ENCODE results near the gene UCK1. TPM values are rescaled to one million over a fixed set of nuclear protein-coding genes. Genes with fewer than 3 reads are reported as not detected.
A peak's percentile ranks its signal among the peaks of the same experiment; 100 is the strongest.
"Not testable (repeated sequence)": the region's sequence is repeated elsewhere in the genome, so short reads cannot be mapped to it uniquely, and the experiment has no call there.

UCK1 gene
- total RNA-seq, 1 donor from 2014 or later, result 24.6 TPM

DNA sequence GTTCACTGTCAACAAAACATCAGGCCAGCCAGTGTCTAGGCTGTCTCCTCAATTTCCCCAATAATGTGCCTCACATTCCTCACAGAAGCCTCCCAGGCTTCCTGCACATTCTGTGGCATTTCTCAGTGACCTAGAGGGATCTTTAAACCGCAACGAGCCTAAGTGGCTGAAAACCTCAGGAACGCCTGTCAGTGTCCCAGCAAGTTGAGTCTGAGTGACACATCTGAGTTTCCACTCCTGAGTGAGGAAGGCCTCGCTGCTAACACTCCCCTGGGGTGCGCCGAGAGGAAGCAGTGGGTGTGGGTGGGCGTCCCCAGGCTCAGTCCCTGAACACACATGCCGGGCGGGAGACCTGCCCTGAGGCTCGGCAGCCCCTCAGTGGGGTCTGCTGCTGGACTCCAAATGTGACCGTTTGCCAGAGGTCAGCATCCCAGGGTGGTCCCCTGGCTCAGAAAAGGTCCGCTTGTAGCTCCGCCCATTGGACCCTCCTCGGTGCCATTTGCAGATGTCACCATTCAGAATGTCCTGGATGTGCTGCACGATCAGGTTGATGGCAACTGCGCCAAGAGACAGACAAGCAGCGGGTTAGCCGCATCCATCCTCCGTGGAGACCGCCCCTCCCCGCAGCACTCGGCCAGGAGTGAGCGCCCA is 6.3 kb downstream of the UCK1 start:
- no peak for DNase-seq (ENCODE audit: low spot score)

DNA sequence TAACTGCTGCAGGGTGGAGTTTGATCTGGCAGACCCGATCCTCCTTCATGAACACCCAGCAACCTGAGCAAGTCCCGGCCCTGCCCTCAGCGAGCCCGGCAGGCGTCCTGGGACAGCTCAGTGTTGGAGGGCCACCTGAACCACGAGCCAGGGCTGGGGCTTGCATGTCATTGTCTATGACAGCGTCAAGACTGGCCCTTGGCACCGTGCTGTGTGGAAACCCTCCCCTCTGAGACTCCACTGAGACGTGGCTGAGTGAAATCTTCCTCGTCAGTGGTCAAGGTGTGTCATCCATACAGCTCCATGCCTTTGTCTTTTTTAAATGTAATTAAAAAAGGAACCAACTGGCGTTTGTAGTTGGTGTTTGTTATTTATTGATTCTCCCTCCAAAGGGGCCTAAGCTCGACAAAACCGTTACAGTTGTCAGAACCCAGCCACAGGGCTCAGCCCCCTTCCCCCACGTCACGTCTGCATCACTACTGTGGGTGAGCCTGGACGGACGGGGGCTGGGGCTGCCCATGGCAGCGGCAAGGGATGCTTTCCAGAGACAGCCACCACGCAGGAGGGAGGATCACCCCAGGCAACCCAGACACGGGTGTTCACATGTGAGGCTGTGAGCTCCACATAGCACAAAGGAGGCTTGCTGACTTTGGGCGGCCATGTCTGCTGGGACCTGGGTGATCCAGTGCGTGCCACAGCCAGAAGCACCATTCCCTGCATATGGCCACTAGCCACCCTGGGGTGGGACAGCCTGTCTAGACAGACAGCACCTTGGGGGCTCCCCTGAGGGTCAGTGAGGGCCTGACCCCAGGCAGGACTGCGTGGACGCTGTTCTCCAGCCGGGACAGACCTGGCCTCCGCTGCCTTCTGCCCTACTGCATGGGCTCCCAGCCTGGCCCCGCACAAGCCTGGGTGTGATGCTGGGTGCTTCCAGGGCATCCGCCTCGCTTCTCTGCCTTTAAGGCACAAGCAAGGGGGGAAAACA is 7.3 kb downstream of the UCK1 start:
- DNase-seq (ENCODE audit: low spot score), result no peak

DNA sequence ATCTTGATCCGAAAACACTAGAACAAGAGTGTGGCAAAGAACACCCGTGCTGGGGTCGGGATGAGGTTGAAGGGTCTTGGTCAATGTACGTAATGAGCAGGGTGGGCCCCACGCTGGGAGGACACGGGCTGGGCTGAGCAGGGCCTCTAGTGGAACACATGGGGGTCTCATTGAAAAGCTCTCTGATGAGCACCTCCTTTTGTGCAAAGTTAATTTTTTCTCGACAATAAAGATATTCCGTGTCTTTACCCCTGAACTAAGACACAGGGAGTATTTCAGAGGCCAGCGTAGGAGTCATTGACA is 8.0 kb downstream of the UCK1 start:
- DNase-seq (ENCODE audit: low spot score), result no peak

DNA sequence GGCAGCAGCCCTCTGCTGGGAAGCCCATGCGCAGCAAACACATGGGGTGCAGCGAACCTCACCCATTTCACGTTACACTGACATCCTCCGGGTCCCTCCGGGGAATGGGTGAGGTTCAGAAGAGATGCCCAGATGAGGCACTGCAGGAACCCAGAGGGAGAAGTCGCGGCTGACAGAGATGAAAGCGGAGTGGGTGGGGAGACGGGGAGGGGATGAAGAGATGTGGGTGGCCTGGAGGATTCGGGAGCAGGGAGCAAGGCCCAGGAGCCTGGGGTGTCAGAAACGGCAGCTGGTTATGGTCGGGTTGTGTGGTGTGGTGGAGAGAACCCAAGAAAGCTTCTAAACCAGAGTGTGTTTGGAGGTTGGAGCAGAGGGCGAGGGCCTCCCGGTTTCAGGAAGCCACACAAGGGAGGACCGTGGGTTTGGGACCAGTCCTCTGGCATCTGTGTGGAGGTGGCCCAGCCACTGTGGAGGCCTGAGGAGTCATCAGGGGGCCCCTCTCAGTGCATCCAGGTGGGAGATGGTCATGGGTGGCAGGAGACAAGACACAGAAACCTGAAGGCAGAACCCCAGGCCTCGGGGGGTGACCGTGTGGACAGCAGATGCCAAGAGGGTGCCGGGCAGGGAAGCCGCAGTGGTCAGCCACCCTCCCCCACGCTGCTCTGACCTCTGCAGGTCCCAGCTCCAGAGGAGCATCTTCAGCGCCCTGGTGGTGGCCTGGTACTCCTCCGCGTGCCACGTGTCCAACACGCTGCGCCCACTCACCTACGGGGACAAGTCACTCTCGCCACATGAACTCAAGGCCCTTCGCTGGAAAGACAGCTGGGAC is 8.6 kb downstream of the UCK1 start:
- DNase-seq (ENCODE audit: low spot score), result no peak

DNA sequence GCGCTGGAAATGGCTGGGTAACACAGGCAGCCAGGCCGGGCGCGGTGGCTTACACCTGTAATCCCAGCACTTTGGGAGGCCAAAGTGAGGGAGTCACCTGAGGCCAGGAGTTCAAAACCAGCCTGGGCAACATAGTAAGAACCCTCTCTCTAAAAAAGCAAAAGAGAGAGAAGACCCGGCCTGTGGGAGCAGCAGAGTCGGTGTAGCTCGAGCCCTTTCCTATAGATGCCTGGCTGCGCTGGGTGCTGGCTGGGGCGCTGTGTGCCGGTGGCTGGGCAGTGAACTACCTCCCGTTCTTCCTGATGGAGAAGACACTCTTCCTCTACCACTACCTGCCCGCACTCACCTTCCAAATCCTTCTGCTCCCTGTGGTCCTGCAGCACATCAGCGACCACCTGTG is 9.2 kb downstream of the UCK1 start:
- DNase-seq (ENCODE audit: low spot score), result no peak

DNA sequence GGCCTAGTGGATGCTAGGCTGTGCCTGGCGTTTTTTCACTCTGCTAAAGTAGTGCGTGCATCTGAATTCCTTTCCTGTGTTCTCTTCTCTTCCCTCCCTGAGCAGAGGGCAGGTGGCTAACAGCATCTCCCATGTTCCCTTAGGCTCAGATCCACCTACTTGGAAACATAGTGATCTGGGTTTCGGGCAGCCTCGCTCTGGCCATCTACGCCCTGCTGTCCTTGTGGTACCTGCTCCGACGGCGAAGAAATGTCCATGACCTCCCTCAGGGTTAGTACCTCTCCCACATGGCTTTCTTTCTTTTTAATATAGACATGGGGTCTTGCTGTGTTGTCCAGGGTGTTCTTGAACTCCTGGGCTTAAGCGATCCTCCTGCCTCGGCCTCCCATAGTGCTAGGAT is 9.9 kb downstream of the UCK1 start:
- no peak for DNase-seq (ENCODE audit: low spot score)

DNA sequence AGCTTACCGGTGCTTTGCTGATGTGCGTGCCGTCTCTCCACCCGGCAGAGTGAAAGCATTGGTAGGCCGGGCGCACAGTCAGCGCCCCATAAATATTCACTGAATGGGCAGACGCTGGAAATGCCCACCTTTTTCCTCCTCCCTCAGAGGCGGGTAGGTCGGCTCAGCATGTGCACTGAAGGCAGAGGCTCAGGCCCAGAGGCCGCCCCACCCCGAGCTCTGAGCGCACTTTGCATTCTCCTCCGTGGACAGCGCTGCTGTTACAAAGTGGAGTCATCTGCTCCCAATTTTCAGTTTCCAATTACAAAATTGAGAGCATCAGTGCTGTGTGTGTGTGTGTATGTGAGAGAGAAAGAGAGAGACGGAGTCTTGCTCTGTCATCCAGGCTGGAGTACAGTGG is 10.6 kb downstream of the UCK1 start:
- no peak for DNase-seq (ENCODE audit: low spot score)

DNA sequence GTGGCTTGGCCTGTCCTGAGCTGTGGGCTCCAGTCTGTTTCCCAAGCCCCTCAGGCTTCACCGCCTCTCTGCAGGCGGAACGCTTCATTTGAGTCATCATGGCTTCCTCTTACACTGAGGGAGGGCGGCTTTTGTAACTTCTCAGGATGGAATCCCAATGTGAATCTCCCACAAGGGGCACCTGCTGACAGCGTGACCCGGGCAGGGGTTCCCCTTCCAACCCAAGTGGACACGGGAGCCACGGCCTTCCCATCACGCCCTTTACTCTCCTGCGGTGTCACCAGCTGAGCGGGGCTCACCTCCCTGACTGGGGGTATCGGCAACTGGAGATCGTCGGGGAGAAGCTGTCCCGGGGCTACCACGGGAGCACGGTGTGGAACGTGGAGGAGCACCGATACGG is 12.5 kb downstream of the UCK1 start:
- no peak for DNase-seq (ENCODE audit: low spot score)

DNA sequence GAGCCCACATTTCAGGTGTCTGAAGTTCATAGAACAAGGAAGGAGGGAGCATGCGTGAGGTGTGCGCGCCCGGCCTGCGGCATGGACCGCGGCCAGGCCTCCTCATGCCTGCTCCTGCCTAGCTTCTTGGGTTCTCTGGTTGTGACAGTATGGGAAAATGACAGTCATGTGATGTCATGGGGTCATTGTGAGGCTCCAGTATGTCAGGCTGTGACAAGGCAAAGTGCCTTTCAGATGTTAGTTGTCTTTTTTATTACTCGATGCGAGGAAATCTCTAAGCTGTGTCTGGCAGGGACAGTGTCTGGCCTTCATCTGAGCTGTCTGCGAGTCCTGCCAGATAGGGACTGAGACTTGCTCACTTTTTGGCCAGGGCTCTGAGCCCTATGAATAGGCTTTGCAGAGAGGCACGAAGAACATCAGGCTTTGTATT is 13.3 kb downstream of the UCK1 start:
- no peak for DNase-seq (ENCODE audit: low spot score)

DNA sequence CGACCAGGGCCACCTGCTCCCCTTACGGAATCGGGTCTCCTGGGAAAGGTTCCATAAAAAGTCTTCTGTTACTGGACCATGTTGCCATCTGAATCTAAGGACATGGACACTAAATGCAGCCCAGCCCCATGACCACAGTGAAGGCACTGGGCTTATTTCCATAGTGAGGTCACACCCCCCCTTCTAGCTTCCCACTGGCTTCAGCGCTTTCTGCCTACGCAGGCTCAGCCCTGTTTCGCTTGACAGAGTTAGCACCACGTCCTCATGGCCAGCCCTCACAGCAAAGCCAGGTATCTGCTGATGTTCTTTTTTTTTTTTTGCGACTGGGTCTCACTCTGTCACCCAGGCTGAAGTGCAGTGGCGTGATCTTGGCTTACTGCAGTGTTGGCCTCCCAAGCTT is 14.1 kb downstream of the UCK1 start:
- DNase-seq (ENCODE audit: low spot score), result no peak

DNA sequence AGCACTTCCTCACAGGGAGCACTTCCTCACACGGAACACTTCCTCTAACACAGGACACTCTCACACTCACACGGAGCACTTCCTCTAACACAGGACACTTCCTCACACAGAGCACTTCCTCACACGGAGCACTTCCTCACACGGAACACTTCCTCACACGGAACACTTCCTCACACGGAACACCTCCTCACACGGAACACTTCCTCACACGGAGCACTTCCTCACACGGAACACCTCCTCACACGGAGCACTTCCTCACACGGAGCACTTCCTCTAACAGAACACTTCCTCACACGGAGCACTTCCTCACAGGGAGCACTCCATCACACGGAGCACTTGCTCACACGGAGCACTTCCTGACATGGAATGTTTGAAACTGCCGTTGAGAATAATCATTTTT is 15.0 kb downstream of the UCK1 start:
- no peak for DNase-seq (ENCODE audit: low spot score)

DNA sequence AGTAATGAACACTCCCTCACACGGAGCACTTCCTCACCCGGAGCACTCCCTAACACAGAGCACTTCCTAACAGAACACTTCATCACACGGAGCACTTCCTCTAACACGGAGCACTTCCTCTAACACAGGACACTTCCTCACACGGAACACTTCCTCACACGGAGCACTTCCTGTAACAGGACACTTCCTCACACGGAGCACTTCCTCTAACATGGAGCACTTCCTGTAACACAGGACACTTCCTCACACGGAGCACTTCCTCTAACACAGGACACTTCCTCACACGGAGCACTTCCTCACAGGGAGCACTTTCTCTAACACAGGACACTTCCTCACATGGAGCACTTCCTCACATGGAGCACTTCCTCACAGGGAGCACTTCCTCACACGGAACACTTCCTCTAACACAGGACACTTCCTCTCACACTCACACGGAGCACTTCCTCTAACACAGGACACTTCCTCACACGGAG is 15.5 kb downstream of the UCK1 start:
- DNase-seq (ENCODE audit: low spot score), result not testable (repeated sequence)

DNA sequence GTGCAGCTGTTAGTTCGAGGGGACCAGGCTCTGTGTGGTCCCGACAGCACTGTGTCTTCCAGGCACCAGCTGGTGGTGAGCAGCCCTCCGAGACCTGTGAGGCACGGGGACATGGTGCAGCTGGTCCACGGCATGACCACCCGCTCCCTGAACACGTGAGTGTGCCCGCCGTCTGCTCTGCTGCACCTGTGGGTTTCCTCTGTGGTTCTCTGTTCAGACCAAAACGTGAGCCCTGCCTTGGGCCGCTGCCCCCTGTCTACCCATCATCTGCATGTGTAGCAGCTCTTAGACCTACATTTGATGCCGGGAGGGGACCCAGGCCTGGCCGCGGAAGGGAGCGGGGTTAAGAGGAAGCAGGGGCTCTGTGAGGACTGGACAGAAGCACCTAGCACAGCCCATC is 17.9 kb downstream of the UCK1 start:
- DNase-seq (ENCODE audit: low spot score), result no peak

DNA sequence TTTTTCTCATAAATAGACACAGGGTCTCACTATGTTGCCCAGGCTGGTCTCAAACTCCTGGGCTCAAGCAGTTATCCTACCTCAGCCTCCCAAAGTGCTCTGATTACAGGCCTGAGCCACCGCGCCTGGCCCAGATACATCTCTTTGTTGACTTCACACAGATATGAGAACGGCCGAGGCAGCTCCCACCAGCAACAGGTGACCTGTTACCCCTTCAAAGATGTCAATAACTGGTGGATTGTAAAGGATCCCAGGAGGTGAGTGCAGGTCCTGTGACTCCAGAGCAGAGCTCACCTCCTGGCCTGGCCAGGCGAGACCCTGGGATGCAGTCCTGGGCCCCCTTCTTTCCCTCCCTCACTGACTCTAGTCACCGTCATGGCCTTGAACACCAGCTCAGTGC is 19.2 kb downstream of the UCK1 start:
- no peak for DNase-seq (ENCODE audit: low spot score)

DNA sequence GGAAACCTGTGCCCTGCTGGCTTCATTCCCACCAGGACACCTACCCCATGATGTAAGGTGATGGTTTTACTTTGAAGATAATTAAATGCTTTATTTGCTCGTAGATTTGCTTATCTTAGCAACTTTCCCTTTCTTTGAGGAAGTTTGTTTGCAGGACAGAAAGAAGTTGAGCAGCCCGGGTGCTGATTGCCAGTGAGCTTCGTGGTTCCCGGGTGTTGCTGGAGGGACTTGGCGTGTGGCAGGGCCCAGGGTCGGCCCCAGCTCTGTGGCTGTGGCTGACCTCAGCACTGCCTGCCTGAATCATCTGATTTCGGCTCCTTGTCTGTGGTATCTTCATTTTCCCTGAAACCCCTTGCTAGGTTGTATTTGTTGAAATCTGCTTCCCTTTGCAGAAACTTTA is 19.6 kb downstream of the UCK1 start:
- no peak for DNase-seq (ENCODE audit: low spot score)

DNA sequence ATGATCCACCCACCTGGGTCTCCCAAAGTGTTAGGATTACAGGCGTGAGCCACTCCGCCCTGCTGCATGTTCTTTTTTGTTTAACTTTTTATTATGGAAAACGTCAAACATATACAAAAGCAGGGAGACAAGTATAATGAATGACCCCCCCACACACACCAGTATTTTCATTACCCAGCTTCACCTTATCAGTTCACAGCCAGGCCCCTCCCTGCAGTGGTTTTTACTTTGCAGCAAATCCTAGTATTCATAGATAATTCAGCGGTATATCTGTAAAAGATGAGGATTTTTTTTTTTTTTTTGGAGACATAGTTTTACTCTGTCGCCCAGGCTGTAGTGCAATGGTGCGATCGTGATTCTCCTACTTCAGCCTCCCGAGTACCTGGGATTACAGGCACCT is 26.1 kb downstream of the UCK1 start:
- no peak for DNase-seq (ENCODE audit: low spot score)

DNA sequence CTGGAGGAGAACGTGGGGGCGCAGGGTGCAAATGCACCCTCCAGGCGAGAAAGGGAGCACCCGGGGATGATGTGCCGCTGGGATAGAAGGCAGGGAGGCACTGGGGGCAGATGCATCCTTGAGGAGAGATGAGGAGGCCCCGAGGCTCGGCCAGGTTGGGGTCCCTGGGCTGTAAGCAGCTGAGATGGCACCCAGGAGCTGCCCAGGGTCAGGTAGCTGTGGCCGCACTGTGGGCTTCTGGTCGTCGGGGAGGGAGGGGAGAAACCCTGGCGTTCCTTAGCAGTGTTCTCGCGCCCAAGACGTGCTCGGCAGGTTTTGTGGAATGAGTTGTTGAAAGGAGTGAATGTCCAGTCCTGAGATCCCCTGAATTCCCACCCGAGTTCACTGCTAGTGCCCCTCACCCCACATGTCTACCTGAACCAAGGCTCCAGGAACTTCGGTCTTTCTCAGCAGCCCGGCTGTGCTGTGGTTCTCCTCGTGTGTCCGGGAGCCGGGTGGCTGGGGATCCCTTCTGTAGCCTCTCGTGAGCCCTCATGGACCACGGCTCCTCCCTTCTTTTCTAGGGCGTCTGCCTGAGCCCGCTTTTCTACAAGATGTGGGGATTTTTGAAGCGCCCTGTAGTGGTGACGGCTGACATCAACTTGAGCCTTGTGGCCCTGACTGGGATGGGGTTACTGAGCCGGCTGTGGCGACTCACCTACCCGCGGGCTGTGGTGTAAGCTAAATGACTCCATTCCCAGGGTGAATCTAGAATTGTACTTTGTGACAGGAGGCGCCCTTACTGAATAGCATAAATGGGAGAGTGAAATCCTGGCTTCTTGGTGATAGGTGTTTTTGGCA is 27.2 kb downstream of the UCK1 start:
- no peak for DNase-seq (ENCODE audit: low spot score)

DNA sequence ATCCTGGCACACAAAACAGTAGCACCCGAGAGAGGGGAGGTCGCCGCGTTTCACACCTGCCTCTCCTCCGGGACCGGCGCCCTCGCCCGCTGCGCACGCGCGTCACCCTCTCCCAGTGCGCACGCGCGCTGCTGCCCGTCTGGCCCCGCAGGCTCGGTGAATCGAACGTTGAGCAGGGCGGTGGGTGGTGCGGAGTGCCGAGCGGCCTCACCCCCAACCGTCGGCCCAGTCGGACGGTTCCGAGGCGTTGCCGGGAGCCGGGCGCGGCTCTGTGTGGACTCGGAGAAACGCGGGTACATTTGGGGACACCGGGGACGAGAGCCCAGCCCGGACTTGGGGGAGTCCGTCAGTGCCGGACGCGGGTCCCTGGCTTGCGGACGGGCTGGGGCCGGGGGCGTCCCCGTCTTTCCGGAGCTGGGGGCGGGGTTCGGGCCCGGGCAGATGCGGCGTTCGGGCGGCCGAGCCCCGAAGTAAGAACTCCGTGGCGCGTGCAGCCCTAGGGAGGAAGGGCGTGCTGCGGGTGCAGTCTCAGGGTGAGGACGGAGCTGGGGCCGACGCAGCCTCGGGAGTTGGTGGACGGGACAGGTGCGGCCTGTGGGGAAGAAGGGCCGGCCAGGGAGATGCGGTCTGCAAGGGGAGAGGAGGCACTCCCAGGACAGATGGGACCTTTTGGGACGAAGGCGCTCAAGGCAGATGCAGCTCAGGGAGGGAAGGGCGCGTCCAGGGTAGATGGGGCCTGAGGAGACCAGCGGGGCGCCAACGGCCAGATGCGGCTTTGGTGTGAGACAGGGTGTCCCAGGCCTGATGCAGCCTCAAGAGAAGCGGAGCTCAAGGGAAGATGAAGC is 28.1 kb downstream of the UCK1 start, which contains the start of gene POMT1:
Gene POMT1 (plus strand): TSS at position 138 of the 845 bp plus-strand sequence. CDS start 1,301 bp downstream, outside the sequence.
- DNase-seq (ENCODE audit: low spot score), result peak; percentile 96

DNA sequence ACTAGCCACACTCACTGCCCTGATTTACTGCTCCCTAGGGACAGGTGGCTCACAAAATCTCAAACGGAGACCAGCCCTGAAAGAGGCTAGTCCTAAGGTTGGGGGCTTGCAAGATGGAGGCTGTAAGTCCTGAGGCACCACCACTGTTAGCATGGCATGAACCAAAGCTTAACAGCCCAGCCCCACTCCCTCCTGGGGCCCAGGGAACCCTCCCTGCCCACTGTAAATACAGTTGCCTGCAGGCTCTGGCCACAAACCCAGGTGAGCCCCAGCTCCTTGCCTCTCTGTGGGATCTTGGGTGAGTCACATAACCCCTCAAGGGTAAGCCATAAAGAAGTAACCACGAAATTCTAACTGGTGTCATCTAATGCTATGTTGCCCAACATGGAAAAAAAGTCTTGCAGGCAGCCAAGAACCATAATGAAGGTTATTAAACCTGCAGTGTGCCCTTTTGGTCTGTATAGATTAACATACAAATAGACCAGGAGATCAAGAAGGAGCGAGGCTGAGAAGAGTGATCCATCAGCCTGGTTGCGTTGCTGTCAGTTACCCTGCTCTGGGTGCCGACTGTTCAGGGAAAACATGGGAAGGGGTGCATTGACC is 30.0 kb downstream of the UCK1 start:
- DNase-seq (ENCODE audit: low spot score), result no peak
